Measurements from ENCODE around the gene GTPBP1.

Gene GTPBP1

DNA sequence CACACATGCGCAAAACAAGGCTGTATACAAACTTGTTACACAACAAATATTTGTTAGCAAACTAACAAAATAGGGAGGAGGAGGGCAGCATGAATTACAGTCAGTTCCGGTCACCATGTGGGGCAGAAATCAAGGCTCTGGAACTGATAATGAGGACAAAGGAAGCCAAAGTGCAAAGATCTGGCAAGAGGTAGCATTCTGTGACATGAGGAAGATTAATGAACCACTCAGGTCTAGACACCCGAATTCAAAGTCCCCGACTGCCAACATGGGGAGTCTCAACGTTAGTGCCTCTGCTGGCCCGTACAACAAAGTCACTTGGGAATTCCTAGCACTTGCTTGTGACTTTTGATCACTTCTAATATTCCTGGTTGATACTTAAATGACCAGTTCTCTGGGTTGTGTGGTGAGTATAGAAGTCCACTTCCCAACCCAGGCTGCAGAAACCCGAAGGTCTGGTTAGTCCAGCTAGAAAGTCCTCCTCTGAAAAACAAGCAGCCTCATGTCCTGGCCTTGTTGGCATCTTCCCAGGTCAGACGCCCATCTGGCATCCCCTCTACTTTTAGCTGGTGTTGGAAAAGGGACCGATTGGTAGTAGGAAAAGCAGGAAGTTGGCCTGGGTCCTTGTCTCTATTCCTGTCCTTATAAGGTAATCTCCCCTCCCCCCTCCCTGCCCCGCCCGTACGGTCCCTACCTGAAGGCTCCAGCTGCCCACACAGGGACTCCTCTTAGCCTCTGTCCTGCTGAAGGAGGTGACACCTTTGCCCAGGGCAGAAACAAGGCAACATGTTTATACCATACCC, 48.4 kb downstream of the GTPBP1 start:
- Mint-ChIP-seq H3K9me3 (no peaks in the 10 kb centered on the region), H3K4me1 (peaks cover 81% of the 10 kb centered on the region), H3K4me3 (peak overlapping the region; percentile 95), H3K27me3 (no peaks in the 10 kb centered on the region), H3K36me3 (peaks cover 5% of the 10 kb centered on the region), H3K27ac (peak overlapping the region; percentile 91)

DNA sequence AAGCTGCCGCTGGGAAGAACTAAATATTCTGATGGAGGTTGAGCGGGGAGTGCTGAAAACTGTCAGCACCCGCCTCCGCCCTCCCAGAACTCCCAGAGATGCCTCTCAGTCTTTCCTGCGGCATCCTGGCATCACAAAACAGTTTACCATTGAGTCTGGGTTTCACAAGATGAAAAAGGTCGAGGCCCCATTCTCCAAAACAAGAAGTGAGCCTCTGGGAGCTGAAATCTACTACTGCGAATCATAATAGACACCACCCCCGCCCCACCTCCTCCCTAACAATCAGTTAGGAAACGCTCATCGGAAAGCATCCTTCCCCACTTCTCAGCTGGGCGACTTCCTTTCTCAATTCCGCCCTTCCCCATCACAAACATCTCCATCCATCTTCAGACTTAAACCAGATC, 49.0 kb downstream of the GTPBP1 start:
- H3K36me3 Mint-ChIP-seq, result peaks cover 2% of the 10 kb centered on the region
- H3K27ac Mint-ChIP-seq, result peak overlapping the region; percentile 91

GRCh38 chr22:38755155-38755910, 49.6 kb downstream of the GTPBP1 start:
- Mint-ChIP-seq H3K9me3 (no peaks in the 10 kb centered on the region), H3K4me3 (peak overlapping the region; percentile 95), H3K36me3 (peaks cover 2% of the 10 kb centered on the region), H3K4me1 (peaks cover 76% of the 10 kb centered on the region), H3K27me3 (no peaks in the 10 kb centered on the region), H3K27ac (peak overlapping the region; percentile 91)

More for the DNA sequence above, 49.0 kb downstream of the GTPBP1 start:
- Mint-ChIP-seq H3K27me3 (no peaks in the 10 kb centered on the region), H3K9me3 (no peaks in the 10 kb centered on the region), H3K4me1 (peaks cover 80% of the 10 kb centered on the region), H3K4me3 (peak overlapping the region; percentile 95)

DNA sequence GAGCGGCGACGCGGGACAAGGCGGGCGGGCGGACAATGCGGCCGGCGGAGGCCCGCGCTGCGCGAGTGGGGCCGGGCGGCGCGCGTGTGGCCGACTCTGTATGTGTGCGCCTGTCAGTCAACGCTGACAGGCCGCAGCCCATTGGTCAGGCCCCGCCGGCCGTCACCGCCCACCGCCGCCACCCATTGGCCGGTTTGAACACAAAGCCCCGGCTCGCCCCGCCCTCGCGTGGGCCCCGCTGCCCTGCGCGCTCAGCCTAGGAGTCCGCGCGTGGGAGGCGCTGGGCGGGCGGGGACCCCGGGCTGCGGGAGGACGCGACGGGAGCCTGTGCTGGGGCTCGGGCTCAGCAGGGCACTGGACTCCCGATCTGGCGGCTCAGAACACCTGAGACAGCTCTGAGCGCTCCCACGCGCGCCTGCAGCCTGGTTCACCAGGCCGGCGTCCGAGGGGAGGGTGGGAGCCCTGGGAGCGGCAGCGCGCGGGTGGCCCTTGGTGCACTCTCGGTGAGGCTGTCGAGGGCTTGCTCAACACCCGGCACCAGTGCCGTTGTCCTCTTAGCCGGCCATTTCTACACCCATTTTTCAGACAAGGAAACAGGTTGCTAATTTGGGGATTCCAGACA, 50.3 kb downstream of the GTPBP1 start, which contains the start of gene SUN2:
Gene SUN2 (minus strand): TSS at position 88 of the 622 bp plus-strand sequence. CDS start 3,370 bp downstream, outside the sequence.
- H3K4me3 Mint-ChIP-seq, result peak within 1 kb of the TSS; percentile 95
- peaks cover 2% of the 10 kb centered on the region for H3K36me3 Mint-ChIP-seq
- H3K9me3 Mint-ChIP-seq, result no peaks in the 10 kb centered on the region
- H3K27ac Mint-ChIP-seq, result peak within 1 kb of the TSS; percentile 91
- no peaks in the 10 kb centered on the region for H3K27me3 Mint-ChIP-seq
- peaks cover 75% of the 10 kb centered on the region for H3K4me1 Mint-ChIP-seq

DNA sequence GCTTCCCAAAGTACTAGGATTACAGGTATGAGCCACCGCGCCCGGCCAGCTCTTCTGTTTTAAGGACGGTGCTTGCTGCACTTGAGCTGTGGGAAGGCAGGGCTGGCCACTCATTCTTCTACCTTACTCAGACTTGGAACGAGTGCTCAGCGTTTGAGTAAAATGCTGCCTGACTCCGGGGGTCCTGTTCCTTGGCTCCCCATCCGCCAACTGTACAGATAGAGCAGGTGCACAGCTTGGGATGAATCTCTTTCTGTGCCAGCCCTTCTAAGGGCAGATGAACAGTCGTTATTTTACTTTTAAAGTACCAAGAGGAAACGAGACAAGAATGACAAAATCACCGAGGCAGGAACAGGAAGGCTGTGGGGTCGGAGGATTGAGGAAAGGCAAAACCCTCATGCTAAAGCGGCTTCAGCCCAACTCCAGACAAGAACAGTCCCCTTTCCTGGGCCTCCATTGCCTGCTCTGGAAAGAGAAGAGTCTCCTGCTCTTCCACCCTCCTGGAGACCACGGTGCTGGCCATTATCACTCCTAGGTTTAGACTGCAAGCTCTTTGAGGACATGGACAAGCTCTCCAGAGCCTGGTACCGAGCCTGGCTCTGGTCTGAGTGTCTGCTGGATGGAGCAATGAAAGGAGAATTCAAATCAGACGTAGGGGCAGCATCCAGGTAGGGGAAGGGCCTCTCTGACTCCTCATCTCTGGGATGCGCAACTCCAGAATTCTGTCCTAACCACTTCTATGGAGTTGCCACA, 51.1 kb downstream of the GTPBP1 start:
- Mint-ChIP-seq H3K36me3 (peaks cover under 1% of the 10 kb centered on the region), H3K4me3 (peak overlapping the region; percentile 90), H3K27ac (peak overlapping the region; percentile 91), H3K4me1 (peaks cover 66% of the 10 kb centered on the region), H3K9me3 (no peaks in the 10 kb centered on the region), H3K27me3 (no peaks in the 10 kb centered on the region)

- H3K9me3 Mint-ChIP-seq, result no peaks in the 10 kb centered on the region
- H3K4me1 Mint-ChIP-seq, result peaks cover 61% of the 10 kb centered on the region
- no peaks in the 10 kb centered on the region for H3K27me3 Mint-ChIP-seq
- H3K4me3 Mint-ChIP-seq, result peak overlapping the region; percentile 90
- H3K27ac Mint-ChIP-seq, result peak overlapping the region; percentile 70
- H3K36me3 Mint-ChIP-seq, result no peaks in the 10 kb centered on the region
These were observed 51.7 kb downstream of the GTPBP1 start for GRCh38 chr22:38757464-38757757.

GRCh38 chr22:38758276-38758945, 52.7 kb downstream of the GTPBP1 start:
- Mint-ChIP-seq H3K4me3 (peak overlapping the region; percentile 1), H3K27ac (peak overlapping the region; percentile 37), H3K36me3 (no peaks in the 10 kb centered on the region), H3K4me1 (peaks cover 51% of the 10 kb centered on the region), H3K27me3 (no peaks in the 10 kb centered on the region), H3K9me3 (no peaks in the 10 kb centered on the region)

DNA sequence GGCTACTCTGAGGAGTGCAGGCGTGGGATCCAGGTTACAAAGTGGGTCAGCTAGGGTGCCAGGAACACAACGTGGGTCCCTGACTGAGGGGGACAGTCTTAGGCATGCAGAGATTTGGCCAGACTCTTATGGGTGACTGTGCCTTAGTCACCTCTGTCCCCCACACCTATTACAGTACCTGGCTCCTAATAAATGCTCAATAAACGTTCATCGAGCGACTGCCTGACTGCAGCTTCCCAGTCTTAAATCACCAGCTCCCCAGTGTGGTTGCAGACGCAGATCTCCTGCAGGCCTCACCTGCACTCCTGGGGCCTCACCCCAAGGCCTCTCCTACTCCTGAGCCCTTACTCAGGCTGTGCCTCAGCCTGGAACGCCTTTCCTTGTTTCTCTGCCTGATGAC, 53.3 kb downstream of the GTPBP1 start:
- peak overlapping the region; percentile 32 for H3K27ac Mint-ChIP-seq
- no peaks in the 10 kb centered on the region for H3K27me3 Mint-ChIP-seq
- no peak overlapping the region for H3K4me3 Mint-ChIP-seq
- peaks cover 45% of the 10 kb centered on the region for H3K4me1 Mint-ChIP-seq
- no peaks in the 10 kb centered on the region for H3K36me3 Mint-ChIP-seq
- no peaks in the 10 kb centered on the region for H3K9me3 Mint-ChIP-seq

GRCh38 chr22:38760477-38761201, 54.9 kb downstream of the GTPBP1 start:
- Mint-ChIP-seq H3K4me1 (peaks cover 37% of the 10 kb centered on the region), H3K4me3 (no peak overlapping the region), H3K36me3 (no peaks in the 10 kb centered on the region), H3K27me3 (no peaks in the 10 kb centered on the region), H3K9me3 (no peaks in the 10 kb centered on the region), H3K27ac (peak overlapping the region; percentile 12)

DNA sequence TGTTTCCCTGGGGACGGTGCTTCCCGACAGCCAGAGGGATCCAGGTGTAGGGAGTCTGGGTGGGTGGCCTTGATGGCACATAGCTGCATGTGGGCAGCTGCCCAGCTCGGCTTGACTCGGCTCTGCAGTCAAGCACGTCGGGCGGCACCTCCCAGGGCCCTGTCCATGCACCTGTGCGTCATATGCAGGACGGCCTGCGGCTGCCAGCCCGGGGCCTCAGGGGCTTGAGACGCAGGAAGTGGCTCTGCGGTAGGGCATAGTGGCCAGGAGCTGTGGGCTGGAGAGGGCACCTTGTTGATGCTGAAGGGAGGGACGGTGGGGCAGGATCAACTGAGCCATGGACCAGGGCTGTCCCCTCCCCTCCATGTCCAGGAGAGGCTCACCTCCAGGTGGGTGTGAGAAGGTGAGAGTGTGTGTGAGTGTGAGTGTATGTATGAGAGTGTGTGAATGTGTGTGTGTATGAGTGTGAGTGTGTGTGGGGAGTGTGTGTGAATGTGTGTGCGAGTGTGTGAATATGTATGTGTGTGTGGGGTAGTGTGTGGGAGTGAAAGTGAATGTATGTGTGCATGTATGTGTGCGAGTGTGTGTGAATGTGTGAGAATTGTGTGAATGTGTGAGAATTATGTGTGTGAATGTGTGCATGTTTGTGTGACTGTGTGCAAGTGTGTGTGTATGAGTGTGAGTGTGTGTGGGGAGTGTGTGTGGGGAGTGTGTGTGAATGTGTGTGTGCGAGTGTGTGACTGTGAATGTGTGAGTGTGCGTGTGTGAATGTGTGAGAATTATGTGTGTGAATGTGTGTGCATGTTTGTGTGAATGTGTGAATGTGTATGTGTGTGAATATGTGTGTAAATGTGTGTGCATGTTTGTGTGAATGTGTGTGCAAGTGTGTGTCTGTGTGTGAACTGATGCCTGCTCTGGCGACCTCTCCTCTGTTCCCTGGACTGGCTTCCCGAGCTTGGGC, 55.7 kb downstream of the GTPBP1 start:
- H3K27me3 Mint-ChIP-seq, result no peaks in the 10 kb centered on the region
- no peaks in the 10 kb centered on the region for H3K36me3 Mint-ChIP-seq
- no peak overlapping the region for H3K27ac Mint-ChIP-seq
- no peak overlapping the region for H3K4me3 Mint-ChIP-seq
- peaks cover 43% of the 10 kb centered on the region for H3K4me1 Mint-ChIP-seq
- H3K9me3 Mint-ChIP-seq, result no peaks in the 10 kb centered on the region

- Mint-ChIP-seq H3K27ac (no peak overlapping the region), H3K9me3 (no peaks in the 10 kb centered on the region)
These were observed 56.8 kb downstream of the GTPBP1 start for GRCh38 chr22:38762551-38762983.

GRCh38 chr22:38766076-38766777, 60.5 kb downstream of the GTPBP1 start:
- Mint-ChIP-seq H3K27ac (no peak overlapping the region), H3K36me3 (no peaks in the 10 kb centered on the region), H3K27me3 (no peaks in the 10 kb centered on the region), H3K4me1 (peaks cover 13% of the 10 kb centered on the region), H3K4me3 (no peak overlapping the region), H3K9me3 (no peaks in the 10 kb centered on the region)

More at GRCh38 chr22:38762551-38762983, 56.8 kb downstream of the GTPBP1 start:
- Mint-ChIP-seq H3K4me1 (peaks cover 33% of the 10 kb centered on the region), H3K36me3 (no peaks in the 10 kb centered on the region), H3K4me3 (no peak overlapping the region), H3K27me3 (no peaks in the 10 kb centered on the region)

DNA sequence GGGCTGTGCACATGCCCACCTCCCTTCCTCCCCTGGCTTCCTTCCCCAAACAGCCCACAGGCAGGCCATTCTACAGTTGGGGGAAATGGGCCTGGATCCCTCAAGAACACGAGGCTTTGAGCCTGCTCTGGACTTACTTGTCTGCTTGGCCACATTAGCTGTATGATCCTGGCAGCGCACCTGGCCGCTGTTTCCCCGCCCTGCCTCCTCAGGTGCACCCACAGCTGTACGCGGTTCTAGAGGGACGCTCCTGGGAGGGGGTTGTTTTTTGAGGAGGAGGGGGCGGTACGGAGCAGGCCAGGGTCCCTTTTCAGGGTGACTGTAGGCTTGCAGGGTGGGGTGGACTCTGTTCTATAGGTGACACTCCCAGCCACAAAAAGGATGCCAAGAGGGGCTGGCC, 61.6 kb downstream of the GTPBP1 start:
- Mint-ChIP-seq H3K27ac (no peak overlapping the region), H3K4me3 (no peak overlapping the region), H3K36me3 (no peaks in the 10 kb centered on the region), H3K4me1 (peaks cover 13% of the 10 kb centered on the region), H3K27me3 (no peaks in the 10 kb centered on the region), H3K9me3 (no peaks in the 10 kb centered on the region)

Data from activated naive CD4-positive, alpha-beta T cell treated with anti-CD3 and anti-CD28 coated beads, Interleukin-2, amount 50 U/mL, for 24 hours (primary cell).